ENCODE results near the gene AJAP1.

DNA sequence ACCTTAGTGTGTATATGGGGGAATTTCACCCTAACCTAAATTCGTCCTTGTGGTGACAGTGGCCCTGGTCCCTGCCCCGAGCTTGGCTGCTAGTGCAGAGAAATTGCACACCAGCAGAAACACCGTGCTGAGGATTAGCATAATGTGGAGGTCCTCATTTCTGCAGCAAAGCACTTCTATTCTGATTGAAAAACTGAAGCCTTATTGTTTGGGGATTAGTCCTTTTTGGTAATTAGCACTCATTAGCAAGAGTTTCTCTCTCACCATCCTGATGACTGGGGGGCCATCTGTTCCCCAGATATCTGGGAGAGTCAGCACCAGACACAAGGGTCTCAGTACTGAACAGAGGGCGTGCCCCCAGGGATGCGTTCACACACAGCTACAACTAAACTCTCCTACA lies 55.2 kb downstream of the AJAP1 start:
- TF ChIP-seq, protein P1, sequence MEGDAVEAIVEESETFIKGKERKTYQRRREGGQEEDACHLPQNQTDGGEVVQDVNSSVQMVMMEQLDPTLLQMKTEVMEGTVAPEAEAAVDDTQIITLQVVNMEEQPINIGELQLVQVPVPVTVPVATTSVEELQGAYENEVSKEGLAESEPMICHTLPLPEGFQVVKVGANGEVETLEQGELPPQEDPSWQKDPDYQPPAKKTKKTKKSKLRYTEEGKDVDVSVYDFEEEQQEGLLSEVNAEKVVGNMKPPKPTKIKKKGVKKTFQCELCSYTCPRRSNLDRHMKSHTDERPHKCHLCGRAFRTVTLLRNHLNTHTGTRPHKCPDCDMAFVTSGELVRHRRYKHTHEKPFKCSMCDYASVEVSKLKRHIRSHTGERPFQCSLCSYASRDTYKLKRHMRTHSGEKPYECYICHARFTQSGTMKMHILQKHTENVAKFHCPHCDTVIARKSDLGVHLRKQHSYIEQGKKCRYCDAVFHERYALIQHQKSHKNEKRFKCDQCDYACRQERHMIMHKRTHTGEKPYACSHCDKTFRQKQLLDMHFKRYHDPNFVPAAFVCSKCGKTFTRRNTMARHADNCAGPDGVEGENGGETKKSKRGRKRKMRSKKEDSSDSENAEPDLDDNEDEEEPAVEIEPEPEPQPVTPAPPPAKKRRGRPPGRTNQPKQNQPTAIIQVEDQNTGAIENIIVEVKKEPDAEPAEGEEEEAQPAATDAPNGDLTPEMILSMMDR (IDR thresholded peaks at IDR 0.05): no peak
- TF ChIP-seq POLR2A (IDR thresholded peaks at IDR 0.05) (no peak), EP300 (IDR thresholded peaks at IDR 0.05) (no peak), POLR2AphosphoS5 (IDR thresholded peaks at IDR 0.05) (no peak)
